ENCODE measurements around the gene GALM.

Gene GALM

DNA sequence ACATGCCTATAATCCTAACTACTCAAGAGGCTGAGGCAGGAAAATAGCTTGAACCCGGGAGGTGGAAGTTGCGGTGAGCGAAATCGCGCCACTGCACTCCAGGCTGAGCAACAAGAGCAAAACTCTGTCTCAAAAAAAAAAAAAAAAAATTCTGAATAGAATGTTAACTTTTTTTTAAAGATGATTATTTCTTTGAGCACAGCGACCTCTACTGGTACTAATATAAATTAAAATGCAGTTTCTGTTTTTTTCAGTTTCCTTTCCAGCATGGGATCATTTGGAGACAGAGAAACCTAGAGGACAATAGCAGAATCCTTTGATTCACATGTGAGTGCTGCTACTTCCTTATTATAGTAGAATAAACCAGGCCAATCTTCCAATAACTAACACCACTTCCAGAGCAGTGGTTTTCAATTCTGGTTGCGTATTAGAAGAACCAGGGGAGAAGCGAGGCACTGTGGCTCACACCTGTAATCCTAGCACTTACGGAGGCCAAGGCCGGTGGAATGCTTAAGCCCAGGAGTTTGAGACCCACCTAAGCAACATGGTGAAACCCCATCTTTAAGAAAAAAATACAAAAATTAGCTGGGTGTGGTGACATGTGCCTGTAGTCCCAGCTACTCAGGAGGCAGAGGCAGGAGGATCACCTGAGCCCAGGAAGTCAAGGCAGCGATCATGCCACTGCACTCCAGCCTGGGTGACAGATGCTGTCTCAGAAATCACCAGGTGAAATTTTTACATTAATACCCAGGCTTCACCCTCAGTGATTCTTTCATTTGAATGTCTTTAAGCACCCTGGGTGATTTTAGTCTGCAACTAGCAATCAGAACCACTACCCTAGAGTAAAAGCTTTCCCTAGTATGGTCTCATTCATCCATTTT lies 75.2 kb downstream of the GALM start:
- Histone ChIP-seq H4K20me1 (ENCODE audit: control insufficient read depth, insufficient read depth, low read depth, low read length) (peaks cover 25% of the 10 kb centered on the region; the same call in 1 of the 2 replicates), H3K36me3 (ENCODE audit: control insufficient read depth, low read length) (peaks cover 77% of the 10 kb centered on the region), H3K27ac (ENCODE audit: low read depth, low read length) (no peak overlapping the region)

DNA sequence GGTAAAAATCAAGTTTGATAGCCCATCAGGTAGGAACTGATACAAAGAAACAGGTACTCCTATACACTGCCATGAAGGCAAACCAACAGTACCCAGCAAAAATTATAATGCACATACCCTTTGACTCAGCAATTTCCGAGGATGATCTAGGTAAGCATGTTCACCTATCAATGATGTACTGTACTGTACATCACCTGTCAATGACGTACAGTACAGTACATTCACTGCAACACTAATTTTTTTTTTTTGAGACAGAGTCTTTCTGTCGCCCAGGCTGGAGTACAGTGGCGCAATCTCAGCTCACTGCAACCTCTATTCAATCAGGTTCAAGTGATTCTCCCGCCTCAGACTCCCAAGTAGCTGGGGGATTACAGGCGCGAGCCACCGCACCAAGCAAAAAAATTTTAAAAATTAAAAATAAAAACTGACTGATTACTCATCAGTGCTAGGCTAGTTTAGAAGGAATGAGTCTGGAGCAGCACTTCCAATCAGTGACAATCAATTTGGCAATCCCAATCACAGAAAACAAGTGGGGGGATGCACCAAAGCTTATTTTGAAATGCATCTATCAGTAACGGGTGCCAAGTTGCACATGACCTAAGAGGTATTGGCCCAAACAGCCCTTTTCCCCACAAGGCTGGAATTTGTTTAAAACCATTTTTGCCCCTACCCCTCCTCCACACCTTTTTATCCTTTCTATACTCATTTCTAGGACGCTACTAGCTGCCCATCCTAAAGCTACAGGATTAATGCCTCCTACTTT lies 77.1 kb downstream of the GALM start:
- peaks cover 72% of the 10 kb centered on the region for H3F3A ChIP-seq (ENCODE audit: control insufficient read depth, insufficient read depth)
- no peaks in the 10 kb centered on the region for H3K9me2 ChIP-seq (replicated peaks; ENCODE audit: control insufficient read depth, low read length)
- H3K79me2 ChIP-seq (ENCODE audit: control insufficient read depth, low read length), result peaks cover 56% of the 10 kb centered on the region
- H3K4me1 ChIP-seq (ENCODE audit: control insufficient read depth, low read length), result peaks cover 6% of the 10 kb centered on the region
- peaks cover 87% of the 10 kb centered on the region for H3K36me3 ChIP-seq (ENCODE audit: control insufficient read depth, low read length)
- no peaks in the 10 kb centered on the region for H3K9me3 ChIP-seq (ENCODE audit: control insufficient read depth, insufficient read depth, low read length)
- no peaks in the 10 kb centered on the region for H3K27me3 ChIP-seq (ENCODE audit: control insufficient read depth, low read length)
- H3K4me3 ChIP-seq (ENCODE audit: low read length), result no peak overlapping the region
- H3K4me2 ChIP-seq (ENCODE audit: low read length), result no peak overlapping the region
- TF ChIP-seq EZH2phosphoT487 (IDR thresholded peaks at IDR 0.05; ENCODE audit: borderline replicate concordance, low read length), result no peak
- peaks cover 38% of the 10 kb centered on the region for H4K20me1 ChIP-seq (ENCODE audit: control insufficient read depth, insufficient read depth, low read depth, low read length)
- H3K27ac ChIP-seq (ENCODE audit: low read depth, low read length), result no peak overlapping the region

More for the DNA sequence above, 75.2 kb downstream of the GALM start:
- Histone ChIP-seq H3K4me1 (ENCODE audit: control insufficient read depth, low read length) (no peaks in the 10 kb centered on the region), H3K4me2 (ENCODE audit: low read length) (no peak overlapping the region), H3K27me3 (ENCODE audit: control insufficient read depth, low read length) (no peaks in the 10 kb centered on the region), H3K79me2 (ENCODE audit: control insufficient read depth, low read length) (peaks cover 37% of the 10 kb centered on the region), H3K9me2 (replicated peaks; ENCODE audit: control insufficient read depth, low read length) (no peaks in the 10 kb centered on the region), H3F3A (ENCODE audit: control insufficient read depth, insufficient read depth) (peaks cover 61% of the 10 kb centered on the region), H3K9me3 (ENCODE audit: control insufficient read depth, insufficient read depth, low read length) (no peaks in the 10 kb centered on the region), H3K4me3 (ENCODE audit: low read length) (no peak overlapping the region)
- TF ChIP-seq, protein P1, sequence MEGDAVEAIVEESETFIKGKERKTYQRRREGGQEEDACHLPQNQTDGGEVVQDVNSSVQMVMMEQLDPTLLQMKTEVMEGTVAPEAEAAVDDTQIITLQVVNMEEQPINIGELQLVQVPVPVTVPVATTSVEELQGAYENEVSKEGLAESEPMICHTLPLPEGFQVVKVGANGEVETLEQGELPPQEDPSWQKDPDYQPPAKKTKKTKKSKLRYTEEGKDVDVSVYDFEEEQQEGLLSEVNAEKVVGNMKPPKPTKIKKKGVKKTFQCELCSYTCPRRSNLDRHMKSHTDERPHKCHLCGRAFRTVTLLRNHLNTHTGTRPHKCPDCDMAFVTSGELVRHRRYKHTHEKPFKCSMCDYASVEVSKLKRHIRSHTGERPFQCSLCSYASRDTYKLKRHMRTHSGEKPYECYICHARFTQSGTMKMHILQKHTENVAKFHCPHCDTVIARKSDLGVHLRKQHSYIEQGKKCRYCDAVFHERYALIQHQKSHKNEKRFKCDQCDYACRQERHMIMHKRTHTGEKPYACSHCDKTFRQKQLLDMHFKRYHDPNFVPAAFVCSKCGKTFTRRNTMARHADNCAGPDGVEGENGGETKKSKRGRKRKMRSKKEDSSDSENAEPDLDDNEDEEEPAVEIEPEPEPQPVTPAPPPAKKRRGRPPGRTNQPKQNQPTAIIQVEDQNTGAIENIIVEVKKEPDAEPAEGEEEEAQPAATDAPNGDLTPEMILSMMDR (IDR thresholded peaks at IDR 0.05; ENCODE audit: low read depth, low read length, poor library complexity, severe bottlenecking), result peak; percentile 46
- TF ChIP-seq EZH2phosphoT487 (IDR thresholded peaks at IDR 0.05; ENCODE audit: borderline replicate concordance, low read length), result no peak

DNA sequence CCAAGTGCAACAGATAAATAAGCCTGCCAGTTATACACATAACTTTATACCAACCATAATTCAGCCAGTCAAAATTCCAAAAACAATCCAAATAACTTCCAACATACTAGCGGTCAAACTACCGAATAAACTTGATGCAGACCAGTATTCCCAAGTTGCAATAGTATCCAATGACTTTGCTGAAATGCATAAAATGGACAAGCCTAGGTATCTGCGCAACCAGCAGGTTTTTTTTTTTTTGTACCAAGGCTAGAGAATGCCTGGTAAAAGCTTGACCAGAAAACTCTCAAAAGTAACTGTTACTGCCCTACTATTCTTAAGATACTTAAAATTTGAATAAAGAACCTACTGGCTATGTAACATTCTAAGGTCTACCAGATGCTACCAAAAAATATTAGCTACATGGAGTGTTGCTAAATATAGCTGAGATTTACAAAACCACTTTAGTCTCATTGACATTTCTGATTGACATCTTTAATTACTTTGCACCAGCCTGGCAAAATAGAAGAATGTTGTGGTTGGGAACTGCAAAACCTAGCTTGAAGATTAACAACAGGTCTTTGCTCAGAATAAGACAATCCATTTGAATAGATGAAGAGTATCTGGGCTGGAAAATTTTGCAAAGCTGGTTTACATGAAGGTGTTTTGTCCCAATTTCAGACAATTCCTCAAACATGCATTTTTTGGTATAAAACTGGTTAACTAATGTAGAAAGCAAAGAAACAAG lies 77.9 kb downstream of the GALM start:
- Histone ChIP-seq H3K4me1 (ENCODE audit: control insufficient read depth, low read length) (peaks cover 14% of the 10 kb centered on the region), H3F3A (ENCODE audit: control insufficient read depth, insufficient read depth) (peaks cover 80% of the 10 kb centered on the region), H3K79me2 (ENCODE audit: control insufficient read depth, low read length) (peaks cover 64% of the 10 kb centered on the region), H3K36me3 (ENCODE audit: control insufficient read depth, low read length) (peaks cover 89% of the 10 kb centered on the region), H4K20me1 (ENCODE audit: control insufficient read depth, insufficient read depth, low read depth, low read length) (peaks cover 47% of the 10 kb centered on the region), H3K27ac (ENCODE audit: low read depth, low read length) (no peak overlapping the region), H3K9me3 (ENCODE audit: control insufficient read depth, insufficient read depth, low read length) (no peaks in the 10 kb centered on the region), H3K4me3 (ENCODE audit: low read length) (no peak overlapping the region), H3K4me2 (ENCODE audit: low read length) (no peak overlapping the region), H3K9me2 (replicated peaks; ENCODE audit: control insufficient read depth, low read length) (no peaks in the 10 kb centered on the region), H3K27me3 (ENCODE audit: control insufficient read depth, low read length) (no peaks in the 10 kb centered on the region)
- TF ChIP-seq, protein P1 (IDR thresholded peaks at IDR 0.05; ENCODE audit: low read depth, low read length, poor library complexity, severe bottlenecking), result no peak
- no peak for TF ChIP-seq EZH2phosphoT487 (IDR thresholded peaks at IDR 0.05; ENCODE audit: borderline replicate concordance, low read length)
